Ovary (tissue), 3 donors: ENCODE results near the gene ADGRV1.

Source experiments
- CTCF ChIP-seq, 3 donors: fragments of 450-650 bp in 2 of 3; fragments of 200-600 bp in 1 of 3; IDR thresholded peaks; one replicate each; pipeline versions ENCODE4 v1.5.1 to v1.8.0; 2016 to 2022; ENCODE audit warnings: antibody characterized with exemption in 3 of 3, mild to moderate bottlenecking in 1 of 3
- EP300 ChIP-seq: sonication (generic); formaldehyde crosslinking; IDR thresholded peaks from one replicate; pipeline ENCODE4 v1.6.1; 2017; ENCODE audit warnings: antibody characterized with exemption
- POLR2A ChIP-seq: fragments of 450-650 bp; IDR thresholded peaks from one replicate; pipeline ENCODE4 v1.6.1; 2017; ENCODE audit warnings: antibody characterized with exemption, mild to moderate bottlenecking, moderate library complexity
- donor health status: DM: no; HTN: no; CAD: no.

GRCh38 chr5:91164424-91164823, 605.8 kb downstream of the ADGRV1 start:
- TF ChIP-seq EP300 (no peak), POLR2A (no peak), CTCF (IDR thresholded peaks at IDR 0.05) (no peak)
